ENCODE measurements around the gene CLIC4. TPM values are rescaled to one million over a fixed set of nuclear protein-coding genes. Genes with fewer than 3 reads are reported as not detected.

CLIC4 gene
- total and polyA plus RNA-seq, 2 of the 8 experiments (the other 6 are each of a cell fraction or from before 2014, with no cell fraction given): 77.5 to 293 TPM

DNA sequence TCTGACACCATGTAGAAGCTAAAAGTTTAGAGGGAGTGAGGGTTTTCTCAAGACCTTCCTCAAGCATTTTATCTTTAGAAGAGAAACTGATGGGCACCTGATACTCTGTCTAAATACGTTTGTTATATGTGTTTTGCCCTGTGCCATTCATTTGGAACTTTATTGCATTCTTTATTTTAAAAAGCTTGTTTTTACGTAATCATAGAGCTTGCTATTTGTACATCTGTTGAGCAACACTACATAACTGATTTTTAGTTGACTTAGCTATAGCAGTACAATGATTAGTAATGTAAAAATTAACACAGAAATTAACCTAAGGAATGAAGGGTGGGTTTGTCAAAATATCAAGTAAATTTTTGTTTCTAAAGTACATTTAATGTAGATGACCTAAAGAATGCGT is 96.3 kb downstream of the CLIC4 start:
- no peak overlapping the region for H2BK20ac ChIP-seq (ENCODE audit: low read length)
- H3K79me2 ChIP-seq (ENCODE audit: control insufficient read depth in 1 of 2, insufficient read depth in 2 of 2, low read length in 2 of 2): peaks cover 0 to 26% of the 10 kb centered on the region in 2 experiments; a peak in 2 of 4 replicates
- no peak overlapping the region for H2AFZ ChIP-seq (ENCODE audit: low read length)
- no peak overlapping the region for H3K4me3 ChIP-seq (ENCODE audit: extremely low read depth in 1 of 4, insufficient read depth in 2 of 4, low read depth in 3 of 4, low read length in 4 of 4)
- H2BK120ac ChIP-seq (replicated peaks; ENCODE audit: low read depth, low read length): no peak overlapping the region
- no peak overlapping the region for H3K9ac ChIP-seq (replicated peaks in 1 of 4; ENCODE audit: extremely low read depth in 1 of 4, low read depth in 3 of 4, low read length in 3 of 4)
- no peak overlapping the region for H3K18ac ChIP-seq (ENCODE audit: extremely low read depth, low read length)
- ChIA-PET CTCF (ENCODE audit: partially characterized antibody) (interaction anchor here (0.6 to 1.9 kb wide), 6 partner anchors 10 to 168 kb away, joined by 3 to 9 read pairs (median 4); no protein-coding TSS in a partner anchor), POLR2A (ENCODE audit: partially characterized antibody) (no interaction called here)
- H4K20me1 ChIP-seq (replicated peaks in 1 of 2; ENCODE audit: control insufficient read depth in 1 of 2, insufficient read depth in 2 of 2, low read length in 2 of 2): peaks cover 0 to 7% of the 10 kb centered on the region in 2 experiments
- H2AK5ac ChIP-seq (ENCODE audit: low read depth, low read length): no peak overlapping the region
- H3K23ac ChIP-seq (ENCODE audit: insufficient read length): no peak overlapping the region
- no peak overlapping the region for H4K5ac ChIP-seq (ENCODE audit: insufficient read length, low read depth, low read length)
- no peak overlapping the region for H2BK5ac ChIP-seq (ENCODE audit: low read depth, low read length)
- DNase-seq (ENCODE audit: low read depth in 1 of 2, low spot score in 2 of 2): no peak
- H3K36me3 ChIP-seq (ENCODE audit: control insufficient read depth in 2 of 4, insufficient read depth in 4 of 4, low read length in 3 of 4): peaks cover 2 to 36% (median 20%) of the 10 kb centered on the region in 4 experiments
- H3K4me2 ChIP-seq (ENCODE audit: insufficient read depth in 1 of 2, low read depth in 2 of 2, low read length in 2 of 2): no peak overlapping the region
- no peak overlapping the region for H3K14ac ChIP-seq (ENCODE audit: insufficient read length)
- H2BK12ac ChIP-seq (ENCODE audit: low read depth, low read length): no peak overlapping the region
- no peaks in the 10 kb centered on the region; the same call in 1 of the 2 replicates for H3K79me1 ChIP-seq (ENCODE audit: low read depth, low read length)
- no peak overlapping the region for H3K4ac ChIP-seq (replicated peaks; ENCODE audit: insufficient read length, low read depth, low read length)
- H3K27ac ChIP-seq (ENCODE audit: low read depth, low read length): no peak overlapping the region
- H4K8ac ChIP-seq (ENCODE audit: extremely low read depth, insufficient read depth, low read length): no peak overlapping the region
- no peaks in the 10 kb centered on the region for H3K23me2 ChIP-seq (ENCODE audit: low read depth, low read length)
- peak; percentile 62 for FAIRE-seq
- H3K4me1 ChIP-seq (replicated peaks in 1 of 4; ENCODE audit: control insufficient read depth in 3 of 4, insufficient read depth in 4 of 4, low read length in 3 of 4): no peaks in the 10 kb centered on the region
- no peaks in the 10 kb centered on the region for H3K9me3 ChIP-seq (ENCODE audit: insufficient read depth in 2 of 2, low read depth in 1 of 2, low read length in 1 of 2)
- H2BK15ac ChIP-seq (ENCODE audit: low read length): no peak overlapping the region
- H3K27me3 ChIP-seq (replicated peaks in 1 of 4; ENCODE audit: control insufficient read depth in 3 of 4, extremely low read depth in 1 of 4, insufficient read depth in 3 of 4, low read length in 3 of 4): no peaks in the 10 kb centered on the region
- 93% methylated on average over 3 of the region's 3 CpGs; no CpG with 5 or more reads in 1 of the 2 experiments for WGBS, 2 experiments (ENCODE audit: extremely low coverage in 1 of 2, insufficient coverage in 1 of 2, insufficient read length in 1 of 2, insufficient replicate concordance in 2 of 2, low coverage in 1 of 2, low lambda C conversion rate in 2 of 2, missing lambda C conversion rate in 1 of 2)
- no peak overlapping the region for H4K91ac ChIP-seq (replicated peaks; ENCODE audit: insufficient read length, low read length)
- H3K56ac ChIP-seq (replicated peaks; ENCODE audit: insufficient read length, low read depth, low read length): no peak overlapping the region
- TF ChIP-seq, protein P1, sequence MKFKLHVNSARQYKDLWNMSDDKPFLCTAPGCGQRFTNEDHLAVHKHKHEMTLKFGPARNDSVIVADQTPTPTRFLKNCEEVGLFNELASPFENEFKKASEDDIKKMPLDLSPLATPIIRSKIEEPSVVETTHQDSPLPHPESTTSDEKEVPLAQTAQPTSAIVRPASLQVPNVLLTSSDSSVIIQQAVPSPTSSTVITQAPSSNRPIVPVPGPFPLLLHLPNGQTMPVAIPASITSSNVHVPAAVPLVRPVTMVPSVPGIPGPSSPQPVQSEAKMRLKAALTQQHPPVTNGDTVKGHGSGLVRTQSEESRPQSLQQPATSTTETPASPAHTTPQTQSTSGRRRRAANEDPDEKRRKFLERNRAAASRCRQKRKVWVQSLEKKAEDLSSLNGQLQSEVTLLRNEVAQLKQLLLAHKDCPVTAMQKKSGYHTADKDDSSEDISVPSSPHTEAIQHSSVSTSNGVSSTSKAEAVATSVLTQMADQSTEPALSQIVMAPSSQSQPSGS (IDR thresholded peaks at IDR 0.05; ENCODE audit: low read length): no peak
- no peak for TF ChIP-seq RBBP5 (IDR thresholded peaks at IDR 0.05; ENCODE audit: borderline replicate concordance, low read depth, low read length)
- TF ChIP-seq RNF2 (IDR thresholded peaks at IDR 0.05; ENCODE audit: borderline replicate concordance, low read depth, low read length, missing control alignments, poor library complexity, severe bottlenecking): no peak
- TF ChIP-seq JUND (IDR thresholded peaks at IDR 0.05; ENCODE audit: low read length): no peak
- TF ChIP-seq GABPA (IDR thresholded peaks at IDR 0.05; ENCODE audit: borderline replicate concordance, insufficient read depth, low read length): no peak
- no peak for TF ChIP-seq ZNF274 (IDR thresholded peaks at IDR 0.05; ENCODE audit: borderline replicate concordance, extremely low read depth, low read length)
- TF ChIP-seq SP4 (IDR thresholded peaks at IDR 0.05; ENCODE audit: low read length): no peak
- TF ChIP-seq RFX5 (IDR thresholded peaks at IDR 0.05; ENCODE audit: borderline replicate concordance, low read depth, low read length): no peak
- TF ChIP-seq TAF7 (optimal IDR thresholded peaks at IDR 0.05; ENCODE audit: borderline replicate concordance, low read depth, low read length): no peak
- TF ChIP-seq RAD21 (IDR thresholded peaks at IDR 0.05 in 1 of 2, conservative IDR thresholded peaks at IDR 0.05 in 1 of 2; ENCODE audit: low read depth in 2 of 2, low read length in 2 of 2): no peak
